Transverse colon (tissue), 4 donors: ENCODE data around the gene GSK3A. TPM values are rescaled to one million over a fixed set of nuclear protein-coding genes. Genes with fewer than 3 reads are reported as not detected.

Experiments used
- DNase-seq: peaks from one replicate; pipeline ENCODE4 v3.0.0-alpha.2; 2019
- H3K27ac ChIP-seq, 4 donors: fragments of 200-600 bp; sonication (generic); 2 replicates each; pipeline ENCODE4 v1.5.1; 2016 to 2018; ENCODE audit warnings: inconsistent platforms in 4 of 4
- H3K27me3 ChIP-seq: fragments of 200-600 bp; sonication (generic); 2 replicates; pipeline ENCODE4 v1.5.1; 2017; ENCODE audit warnings: inconsistent platforms
- H3K36me3 ChIP-seq, 4 donors: fragments of 200-600 bp; sonication (generic); 2 replicates each; pipeline ENCODE4 v1.5.1; 2017 to 2019; ENCODE audit warnings: inconsistent platforms in 4 of 4
- H3K4me1 ChIP-seq, 4 donors: fragments of 200-600 bp; sonication (generic); 2 replicates each; pipeline ENCODE4 v1.5.1; 2017 to 2020; ENCODE audit warnings: inconsistent platforms in 4 of 4
- H3K4me3 ChIP-seq, 4 donors: fragments of 200-600 bp; sonication (generic); 1 replicate in 1 of 4; 2 replicates in 3 of 4; pipeline versions ENCODE4 v1.5.1 to v1.6.1; 2017 to 2019; ENCODE audit warnings: inconsistent platforms in 4 of 4
- H3K9me3 ChIP-seq, 2 donors: fragments of 200-600 bp; sonication (generic); 2 replicates each; pipeline ENCODE4 v1.5.1; 2017 to 2019; ENCODE audit warnings: inconsistent platforms in 2 of 2
- EP300 ChIP-seq: sonication (generic); formaldehyde crosslinking; IDR thresholded peaks from one replicate; pipeline ENCODE4 v1.6.1; 2017; ENCODE audit warnings: antibody characterized with exemption, low read depth
- POLR2A ChIP-seq: fragments of 450-650 bp; IDR thresholded peaks from one replicate; pipeline ENCODE4 v1.6.1; 2016; ENCODE audit warnings: antibody characterized with exemption, mild to moderate bottlenecking, moderate library complexity
- POLR2AphosphoS5 ChIP-seq, 3 donors: sonication (generic); formaldehyde crosslinking; IDR thresholded peaks; one replicate each; pipeline ENCODE4 v1.6.1; 2016; ENCODE audit warnings: antibody characterized with exemption in 3 of 3
- WGBS, 2 donors: methylation state at CpG; one replicate each; pipeline ENCODE4 v1.1.5; 2018; ENCODE audit warnings: low coverage in 1 of 2; 5-methylcytosine and 5-hydroxymethylcytosine counted together
- in situ Hi-C, 4 donors: fragments of 200-750 bp; cut with MboI; loops; one replicate each; pipeline versions ENCODE4 v1.15.0 to v1.15.1; 2017; ENCODE audit warnings: low sequenced_read_pairs in 3 of 4, low pct_ligation_motif_present in 1 of 4, low pct_unique_long_range_greater_than_20kb in 1 of 4
- intact Hi-C: fragments of 100-400 bp; cut with DNase I; formaldehyde crosslinking; loops from one replicate; pipeline ENCODE4 v1.15.1; 2023; ENCODE audit warnings: low total_unique reads
- total RNA-seq, 4 donors: library from RNA; depleted of rRNA; stranded (reverse); fragments of >200 nt; gene quantifications; one replicate each; pipeline ENCODE4 v1.1.0, GENCODE V29; 2016
- TF ChIP-seq, protein P1 (sequence below), 5 experiments: fragments of 200-600 bp in 3 of 5; fragments of 450-650 bp in 2 of 5; sonication (generic) in 3 of 5; IDR thresholded peaks; 1 replicate in 2 of 5; 2 replicates in 3 of 5; pipeline ENCODE4 v1.5.1; 2016 to 2017; ENCODE audit warnings: antibody characterized with exemption in 5 of 5, inconsistent platforms in 3 of 5, mild to moderate bottlenecking in 2 of 5, moderate library complexity in 1 of 5

Gene GSK3A
- total RNA-seq, 4 donors from 2014 or later, result 10.7 to 46.4 (median 31.0) TPM

DNA sequence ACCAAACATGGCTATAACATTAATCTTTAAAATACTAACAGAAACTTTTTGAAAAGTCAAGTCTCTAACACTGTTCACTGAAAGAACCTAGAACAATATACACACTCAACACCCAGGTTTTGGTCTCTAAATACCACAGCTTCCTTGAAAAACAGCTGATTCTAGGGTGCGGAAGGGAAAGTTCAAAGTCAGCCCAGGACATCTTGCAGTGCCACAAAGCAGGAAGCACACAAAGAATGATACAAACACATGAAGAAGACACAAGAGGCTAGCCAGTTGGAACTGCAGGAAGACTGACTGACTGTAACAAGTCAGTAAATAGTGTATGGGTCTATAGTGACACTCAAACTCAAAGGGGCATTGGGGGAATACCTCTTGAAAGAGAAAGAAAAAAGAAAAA, 29.5 kb downstream of the GSK3A start:
- Histone ChIP-seq H3K9me3 (no peaks in the 10 kb centered on the region), H3K4me3 (no peak overlapping the region), H3K36me3 (peaks cover 0 to 21% (median 8%) of the 10 kb centered on the region in 4 donors), H3K27ac (peak overlapping the region in 2 of 4 donors; percentile 5 to 30), H3K27me3 (no peaks in the 10 kb centered on the region), H3K4me1 (peaks cover 6 to 36% (median 15%) of the 10 kb centered on the region in 4 donors)
- intact Hi-C loops, result no loop called here
- WGBS, 2 donors, result 67 to 83% methylated on average over 1 of the region's 1 CpG
- TF ChIP-seq POLR2AphosphoS5 (IDR thresholded peaks at IDR 0.05), result no peak
- no peak for TF ChIP-seq POLR2A
- TF ChIP-seq, protein P1, sequence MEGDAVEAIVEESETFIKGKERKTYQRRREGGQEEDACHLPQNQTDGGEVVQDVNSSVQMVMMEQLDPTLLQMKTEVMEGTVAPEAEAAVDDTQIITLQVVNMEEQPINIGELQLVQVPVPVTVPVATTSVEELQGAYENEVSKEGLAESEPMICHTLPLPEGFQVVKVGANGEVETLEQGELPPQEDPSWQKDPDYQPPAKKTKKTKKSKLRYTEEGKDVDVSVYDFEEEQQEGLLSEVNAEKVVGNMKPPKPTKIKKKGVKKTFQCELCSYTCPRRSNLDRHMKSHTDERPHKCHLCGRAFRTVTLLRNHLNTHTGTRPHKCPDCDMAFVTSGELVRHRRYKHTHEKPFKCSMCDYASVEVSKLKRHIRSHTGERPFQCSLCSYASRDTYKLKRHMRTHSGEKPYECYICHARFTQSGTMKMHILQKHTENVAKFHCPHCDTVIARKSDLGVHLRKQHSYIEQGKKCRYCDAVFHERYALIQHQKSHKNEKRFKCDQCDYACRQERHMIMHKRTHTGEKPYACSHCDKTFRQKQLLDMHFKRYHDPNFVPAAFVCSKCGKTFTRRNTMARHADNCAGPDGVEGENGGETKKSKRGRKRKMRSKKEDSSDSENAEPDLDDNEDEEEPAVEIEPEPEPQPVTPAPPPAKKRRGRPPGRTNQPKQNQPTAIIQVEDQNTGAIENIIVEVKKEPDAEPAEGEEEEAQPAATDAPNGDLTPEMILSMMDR (IDR thresholded peaks at IDR 0.05), result no peak
- TF ChIP-seq EP300, result no peak
- no peak for DNase-seq
- in situ Hi-C loops, result no loop called here

DNA sequence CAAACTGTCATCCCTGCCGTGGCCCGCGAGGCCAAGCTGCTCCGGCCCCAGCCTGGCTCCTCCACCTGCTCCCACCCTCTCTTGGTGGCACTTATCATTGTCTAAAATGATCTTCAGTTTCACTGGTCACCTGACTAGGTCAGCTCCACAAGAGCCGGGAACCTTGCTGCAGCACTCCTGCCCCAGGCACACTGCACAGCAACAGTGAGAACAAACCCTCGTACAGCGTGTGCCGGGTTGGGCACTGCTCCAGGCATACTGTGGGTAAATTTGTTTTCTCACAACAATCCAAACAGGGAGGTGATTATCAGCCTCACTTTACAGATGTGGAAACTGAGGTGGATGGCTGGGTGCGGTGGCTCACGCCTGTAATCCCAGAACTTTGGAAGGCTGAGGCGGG, 33.8 kb downstream of the GSK3A start:
- no peak overlapping the region for H3K4me3 ChIP-seq
- no peak overlapping the region for H3K27ac ChIP-seq
- peaks cover 0 to 25% (median 10%) of the 10 kb centered on the region in 4 donors for H3K36me3 ChIP-seq
- WGBS, 2 donors, result 90 to 95% methylated on average over 4 to 10 of the region's 11 CpGs
- H3K4me1 ChIP-seq, result peaks cover 0 to 18% (median 2%) of the 10 kb centered on the region in 4 donors
- no peaks in the 10 kb centered on the region for H3K9me3 ChIP-seq
- no peak for DNase-seq
- in situ Hi-C loops, result no loop called here
- H3K27me3 ChIP-seq, result no peaks in the 10 kb centered on the region
- intact Hi-C loops, result no loop called here
- TF ChIP-seq POLR2A (no peak), EP300 (no peak), POLR2AphosphoS5 (IDR thresholded peaks at IDR 0.05) (no peak)
- TF ChIP-seq, protein P1 (IDR thresholded peaks at IDR 0.05), result no peak

- WGBS, 2 donors, result 58 to 76% methylated on average over 4 to 6 of the region's 6 CpGs
- in situ Hi-C loops, result no loop called here
- intact Hi-C loops, result no loop called here
- peaks cover 0 to 10% (median 2%) of the 10 kb centered on the region in 4 donors for H3K4me1 ChIP-seq
- H3K9me3 ChIP-seq, result no peaks in the 10 kb centered on the region
- no peaks in the 10 kb centered on the region for H3K27me3 ChIP-seq
- no peak overlapping the region for H3K4me3 ChIP-seq
- no peak for TF ChIP-seq POLR2A
- peaks cover 0 to 28% (median 7%) of the 10 kb centered on the region in 4 donors for H3K36me3 ChIP-seq
- no peak for DNase-seq
- H3K27ac ChIP-seq, result peak overlapping the region in 1 of 4 donors; percentile 25
Observed at GRCh38 chr19:42207767-42208271, 34.6 kb downstream of the GSK3A start.

GRCh38 chr19:42206871-42207755, 35.3 kb downstream of the GSK3A start:
- no peaks in the 10 kb centered on the region for H3K9me3 ChIP-seq
- peaks cover 0 to 28% (median 6%) of the 10 kb centered on the region in 4 donors for H3K36me3 ChIP-seq
- no peak overlapping the region for H3K4me3 ChIP-seq
- 83 to 93% methylated on average over 8 to 14 of the region's 14 CpGs for WGBS, 2 donors
- peaks cover 0 to 6% (median 3%) of the 10 kb centered on the region in 4 donors for H3K4me1 ChIP-seq
- H3K27me3 ChIP-seq, result no peaks in the 10 kb centered on the region
- TF ChIP-seq POLR2AphosphoS5 (IDR thresholded peaks at IDR 0.05), result no peak
- no peak for TF ChIP-seq EP300
- no peak for TF ChIP-seq POLR2A
- TF ChIP-seq, protein P1 (IDR thresholded peaks at IDR 0.05), result no peak
- H3K27ac ChIP-seq, result peak overlapping the region in 2 of 4 donors; percentile 1 to 14
- in situ Hi-C loops, result no loop called here
- intact Hi-C loops, result no loop called here
- DNase-seq, result peak; percentile 57
